IPS-15b (cell line): Measurements from ENCODE around the gene NFIB.

Experiments
- H3K27me3 ChIP-seq: one replicate; pipeline ENCODE4 v1.6.1; 2013; ENCODE audit warnings: low read length; ENCODE audit not compliant: control insufficient read depth, insufficient read depth
- H3K36me3 ChIP-seq: one replicate; pipeline ENCODE4 v1.6.1; 2013; ENCODE audit warnings: low read length; ENCODE audit not compliant: control insufficient read depth, insufficient read depth
- H3K4me1 ChIP-seq: one replicate; pipeline ENCODE4 v1.6.1; 2013; ENCODE audit warnings: mild to moderate bottlenecking, low read length; ENCODE audit not compliant: control insufficient read depth, insufficient read depth
- H3K4me3 ChIP-seq: one replicate; pipeline ENCODE4 v1.5.1; 2013; ENCODE audit warnings: low read depth, low read length
- H3K9ac ChIP-seq: one replicate; pipeline ENCODE4 v1.6.1; 2013; ENCODE audit warnings: low read depth, mild to moderate bottlenecking, low read length
- H3K9me3 ChIP-seq: one replicate; pipeline ENCODE4 v1.6.1; 2013; ENCODE audit warnings: mild to moderate bottlenecking, low read length; ENCODE audit not compliant: control insufficient read depth, insufficient read depth

NFIB gene

DNA sequence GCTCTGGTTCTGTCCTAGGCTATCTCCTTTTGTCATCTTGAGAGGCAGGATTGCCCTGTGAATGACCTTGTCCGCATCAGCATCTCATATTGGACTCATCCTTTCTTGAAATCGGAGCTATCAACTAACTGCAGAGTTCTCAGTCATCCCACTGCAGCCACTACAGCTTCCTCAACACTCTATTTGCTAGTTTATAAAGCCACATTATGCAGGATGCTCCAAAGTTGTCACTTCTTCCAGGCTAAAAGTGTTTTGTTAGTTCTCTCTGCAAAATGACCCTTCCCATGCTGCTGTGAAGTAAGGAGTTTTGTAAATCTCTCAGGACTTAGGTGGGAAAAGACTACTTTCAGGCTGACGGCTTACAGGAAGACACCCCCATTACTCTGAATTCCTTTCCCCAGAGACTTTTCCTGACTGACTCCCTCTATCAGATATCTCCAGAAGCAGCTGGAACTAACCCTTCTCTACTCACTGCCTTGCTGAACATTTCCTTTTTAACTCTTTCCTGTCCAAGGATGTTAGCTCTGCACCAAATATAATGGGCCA, 257.6 kb downstream of the NFIB start:
- Histone ChIP-seq H3K9ac (no peak overlapping the region), H3K27me3 (no peaks in the 10 kb centered on the region), H3K4me1 (no peaks in the 10 kb centered on the region), H3K4me3 (no peak overlapping the region), H3K9me3 (no peaks in the 10 kb centered on the region), H3K36me3 (no peaks in the 10 kb centered on the region)

DNA sequence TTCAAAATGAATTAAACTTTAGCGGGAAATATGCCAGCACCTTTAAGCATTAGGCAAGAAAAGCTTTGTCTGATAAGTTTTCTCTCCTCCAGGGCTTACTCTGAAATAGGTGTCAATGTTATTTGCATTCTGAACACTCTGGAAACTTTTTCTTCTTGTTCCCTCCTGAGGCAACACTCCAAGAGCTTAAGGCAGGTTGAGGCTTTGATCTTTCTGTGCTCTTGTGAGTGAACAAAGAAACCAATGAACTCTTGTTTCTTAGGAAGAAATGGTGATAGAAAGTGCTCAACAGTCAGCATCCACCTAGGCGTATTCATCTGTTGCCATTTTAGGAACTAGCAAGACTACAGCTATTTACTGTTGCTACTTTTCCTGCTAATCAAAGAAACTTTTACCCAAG, 259.8 kb downstream of the NFIB start:
- Histone ChIP-seq H3K4me1 (no peaks in the 10 kb centered on the region), H3K36me3 (no peaks in the 10 kb centered on the region), H3K4me3 (no peak overlapping the region), H3K9ac (no peak overlapping the region), H3K27me3 (no peaks in the 10 kb centered on the region), H3K9me3 (no peaks in the 10 kb centered on the region)

DNA sequence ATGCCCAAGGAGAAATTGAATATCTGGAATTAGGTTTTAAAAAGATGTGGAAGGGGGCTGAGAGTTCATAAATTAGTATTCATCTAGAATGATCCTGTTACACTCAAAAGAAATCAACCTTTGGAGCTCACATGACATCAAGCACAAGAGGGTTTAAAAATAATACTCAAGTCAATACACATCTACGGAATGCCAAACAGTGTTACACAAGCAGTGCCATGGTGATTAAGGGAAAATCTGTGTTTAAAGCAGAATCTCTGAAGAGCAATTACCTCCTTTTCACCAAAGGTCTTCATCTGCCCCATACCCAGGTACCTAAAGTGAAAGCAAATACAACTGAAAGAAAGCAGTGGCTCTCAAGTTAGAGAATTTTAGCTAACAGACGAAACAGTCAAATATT, 261.6 kb downstream of the NFIB start:
- Histone ChIP-seq H3K36me3 (no peaks in the 10 kb centered on the region), H3K9me3 (no peaks in the 10 kb centered on the region), H3K4me3 (no peak overlapping the region), H3K4me1 (no peaks in the 10 kb centered on the region), H3K9ac (no peak overlapping the region), H3K27me3 (no peaks in the 10 kb centered on the region)

DNA sequence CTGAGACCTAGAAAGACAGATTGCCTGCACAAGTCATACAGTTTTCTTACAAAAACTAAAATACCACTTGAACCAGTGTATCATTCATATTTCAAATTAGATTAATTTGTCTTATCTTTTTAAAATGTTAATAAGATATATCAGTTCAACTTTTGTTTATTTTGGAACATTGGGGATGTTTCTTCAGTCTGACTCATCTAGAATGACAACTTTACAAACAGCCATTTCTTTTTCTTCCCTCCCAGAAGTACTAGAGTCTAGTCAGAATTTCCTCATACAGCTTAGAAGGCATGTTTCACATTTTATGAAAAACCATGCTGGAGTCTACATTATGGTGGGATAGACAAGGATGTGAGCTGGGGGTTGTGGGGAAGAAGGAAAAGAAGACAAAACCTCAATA, 262.5 kb downstream of the NFIB start:
- H3K27me3 ChIP-seq: no peaks in the 10 kb centered on the region
- no peaks in the 10 kb centered on the region for H3K9me3 ChIP-seq
- no peaks in the 10 kb centered on the region for H3K4me1 ChIP-seq
- no peak overlapping the region for H3K4me3 ChIP-seq
- H3K9ac ChIP-seq: no peak overlapping the region
- no peaks in the 10 kb centered on the region for H3K36me3 ChIP-seq

DNA sequence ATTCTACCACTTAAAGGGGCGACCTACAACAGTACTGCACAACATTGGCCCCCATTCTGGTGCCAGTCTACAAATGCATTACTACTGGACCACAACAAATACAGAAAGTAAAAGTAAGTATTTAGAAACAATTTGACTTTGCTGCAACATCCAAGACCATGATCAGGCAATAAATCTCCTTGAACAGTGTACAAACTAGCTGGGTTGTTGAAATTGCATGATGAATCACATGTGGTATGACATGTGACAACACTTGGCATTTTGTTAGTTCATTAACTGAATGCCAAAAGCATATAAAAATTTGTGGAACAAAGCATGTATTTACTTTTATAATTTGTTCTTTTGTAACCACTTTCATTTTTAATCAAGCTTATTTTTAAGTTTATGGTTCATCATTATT, 270.5 kb downstream of the NFIB start:
- Histone ChIP-seq H3K9ac (no peak overlapping the region), H3K4me3 (no peak overlapping the region), H3K4me1 (no peaks in the 10 kb centered on the region), H3K9me3 (no peaks in the 10 kb centered on the region), H3K36me3 (no peaks in the 10 kb centered on the region), H3K27me3 (no peaks in the 10 kb centered on the region)

DNA sequence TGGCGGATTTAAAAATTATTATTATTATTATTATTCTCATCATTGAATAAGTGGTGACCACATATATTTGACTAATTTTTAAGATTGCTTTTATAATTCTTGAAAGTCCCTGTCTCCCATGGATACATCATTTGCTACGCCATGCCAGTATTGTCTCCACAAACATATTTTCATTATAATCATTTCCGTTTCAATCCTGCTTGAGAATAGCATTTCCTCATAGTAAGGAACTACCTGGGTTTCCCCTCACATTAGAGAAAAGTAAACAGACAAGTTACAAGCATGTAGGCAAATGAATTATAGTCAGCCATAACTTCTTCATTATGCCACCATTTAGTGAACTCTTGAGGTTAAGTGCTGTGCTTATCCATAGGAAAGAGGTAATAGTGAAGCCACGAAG, 276.6 kb downstream of the NFIB start:
- H3K4me3 ChIP-seq: no peak overlapping the region
- no peaks in the 10 kb centered on the region for H3K27me3 ChIP-seq
- H3K9ac ChIP-seq: no peak overlapping the region
- no peaks in the 10 kb centered on the region for H3K9me3 ChIP-seq
- H3K4me1 ChIP-seq: no peaks in the 10 kb centered on the region
- H3K36me3 ChIP-seq: no peaks in the 10 kb centered on the region

DNA sequence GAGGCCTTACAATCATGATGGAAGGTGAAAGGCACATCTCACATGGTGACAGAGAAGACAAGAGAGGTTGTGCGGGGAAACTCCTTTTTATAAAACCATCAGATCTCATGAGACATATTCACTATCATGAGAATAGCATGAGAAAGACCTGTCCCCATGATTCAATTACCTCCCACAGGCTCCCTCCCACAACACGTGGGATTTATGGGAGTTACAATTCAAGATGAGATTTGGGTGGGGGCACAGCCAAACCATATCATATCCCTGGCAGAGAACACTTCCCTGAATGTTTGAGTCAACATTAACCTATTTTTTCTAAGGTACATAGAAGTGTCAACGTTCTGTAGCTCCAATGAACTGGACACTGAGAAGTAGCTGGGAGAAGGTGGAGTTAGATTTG, 280.9 kb downstream of the NFIB start:
- H3K9ac ChIP-seq: no peak overlapping the region
- no peaks in the 10 kb centered on the region for H3K36me3 ChIP-seq
- H3K4me3 ChIP-seq: no peak overlapping the region
- H3K9me3 ChIP-seq: no peaks in the 10 kb centered on the region
- no peaks in the 10 kb centered on the region for H3K4me1 ChIP-seq
- no peaks in the 10 kb centered on the region for H3K27me3 ChIP-seq
